T47D (cell line): ENCODE measurements around the gene CUTC.

ENCODE experiments used
- DNase-seq, 2 experiments: peaks; one replicate each; pipeline versions ENCODE4 v3.0.0 to v3.0.0-alpha.2; 2011 to 2012; ENCODE audit warnings: low read depth in 1 of 2, low spot score in 1 of 2
- JUND ChIP-seq: IDR thresholded peaks from 2 replicates; pipeline ENCODE4 v1.6.1; 2012; ENCODE audit warnings: low read depth
- in situ Hi-C: cut with HindIII; loops from 2 replicates; pipeline ENCODE4 v1.10.0; 2016; ENCODE audit warnings: low sequenced_read_pairs, low pct_unique_long_range_greater_than_20kb

CUTC gene, protein sequence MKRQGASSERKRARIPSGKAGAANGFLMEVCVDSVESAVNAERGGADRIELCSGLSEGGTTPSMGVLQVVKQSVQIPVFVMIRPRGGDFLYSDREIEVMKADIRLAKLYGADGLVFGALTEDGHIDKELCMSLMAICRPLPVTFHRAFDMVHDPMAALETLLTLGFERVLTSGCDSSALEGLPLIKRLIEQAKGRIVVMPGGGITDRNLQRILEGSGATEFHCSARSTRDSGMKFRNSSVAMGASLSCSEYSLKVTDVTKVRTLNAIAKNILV

DNA sequence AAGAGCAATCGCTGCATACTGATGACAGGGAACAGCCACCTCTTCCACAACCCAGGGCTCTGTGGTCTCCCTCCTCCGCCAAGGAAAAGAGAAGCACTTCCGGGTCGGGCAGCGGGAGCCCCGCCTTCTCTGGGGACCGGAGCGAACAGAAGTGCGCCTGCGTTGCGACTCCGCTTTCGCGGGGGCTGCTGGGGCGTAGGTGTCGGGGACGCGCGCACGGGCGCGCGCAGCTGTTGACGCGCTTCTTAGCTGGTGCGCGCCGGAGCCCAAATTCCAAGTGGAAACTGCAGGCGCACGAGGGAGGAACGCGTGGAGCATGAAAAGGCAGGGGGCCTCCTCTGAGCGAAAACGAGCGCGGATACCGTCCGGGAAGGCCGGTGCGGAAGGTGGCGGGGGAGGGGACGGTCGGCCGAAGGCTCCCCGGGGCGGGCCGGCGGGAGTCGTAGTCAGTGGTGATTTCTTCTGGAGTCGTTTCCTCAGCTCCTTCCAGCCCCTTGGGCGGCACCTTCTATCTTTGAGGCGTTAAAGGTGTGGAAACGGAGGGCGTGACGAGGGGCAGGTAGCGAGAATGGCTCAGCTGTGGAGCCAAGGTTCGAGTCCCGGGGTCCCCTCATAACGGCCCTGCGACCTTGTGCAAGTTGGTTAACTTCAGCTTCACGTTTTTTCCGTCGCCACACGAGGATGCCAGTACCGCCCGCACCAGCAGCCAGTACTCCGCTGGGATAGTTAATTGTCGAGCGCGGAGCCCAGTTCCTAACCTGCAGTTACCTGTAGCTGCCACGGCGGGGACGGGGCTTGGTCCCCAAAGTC lies at the start of gene CUTC, which contains the start of gene COX15:
Gene CUTC, plus strand, starts transcription at position 202 of the 810 bp plus-strand sequence. Its CDS starts 115 bp downstream, at position 317.
Gene COX15, minus strand, starts transcription at position 95 of the 810 bp plus-strand sequence. Its CDS starts 78 bp downstream, at position 17.
- in situ Hi-C loops, result no loop called here
- no peak for TF ChIP-seq JUND
- DNase-seq, result peak; percentile 77 to 99

DNA sequence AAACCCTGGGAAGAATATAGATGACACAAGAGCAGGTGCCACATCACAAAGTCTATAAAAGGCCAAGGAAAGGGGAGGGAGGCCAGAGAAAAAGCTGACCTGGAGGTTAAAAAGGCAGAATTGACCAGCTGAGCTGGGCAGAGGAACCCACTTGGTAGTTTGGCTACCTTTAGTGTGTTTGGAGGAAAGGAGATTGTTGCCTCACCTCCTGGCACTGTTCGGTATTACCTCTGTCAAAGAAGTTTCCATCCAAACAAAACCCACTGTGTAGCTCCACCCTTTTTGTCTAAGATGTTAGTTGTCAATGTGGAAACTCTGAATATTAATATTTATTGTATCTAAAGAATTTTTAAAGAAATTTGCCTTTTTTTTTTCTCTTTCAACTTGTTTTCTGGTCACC lies 49.3 kb upstream of the CUTC start:
- in situ Hi-C loops, result no loop called here
- DNase-seq, result peak in 1 of 2 experiments; percentile 63

DNA sequence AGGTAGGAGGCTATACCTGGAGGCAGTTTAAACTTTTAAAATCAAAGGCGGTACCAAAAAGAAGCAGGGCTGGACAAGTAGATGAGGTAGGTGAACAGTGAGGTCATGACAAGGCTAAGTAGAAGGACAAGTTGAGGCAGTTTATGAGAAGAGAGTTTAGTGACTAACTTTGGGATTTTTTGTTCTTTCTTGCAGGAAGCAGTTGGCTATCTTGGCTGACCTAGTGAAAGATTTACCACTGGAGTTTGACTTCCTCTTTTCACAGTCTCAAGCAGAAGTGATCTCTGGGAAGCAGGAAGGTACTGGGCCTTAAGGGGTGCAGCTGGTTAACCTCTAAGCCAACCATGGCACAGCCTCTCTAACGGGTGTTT lies 46.5 kb upstream of the CUTC start:
- no peak for TF ChIP-seq JUND
- DNase-seq, result no peak
- in situ Hi-C loops, result no loop called here

More for the DNA sequence above, 49.3 kb upstream of the CUTC start:
- TF ChIP-seq JUND, result no peak

DNA sequence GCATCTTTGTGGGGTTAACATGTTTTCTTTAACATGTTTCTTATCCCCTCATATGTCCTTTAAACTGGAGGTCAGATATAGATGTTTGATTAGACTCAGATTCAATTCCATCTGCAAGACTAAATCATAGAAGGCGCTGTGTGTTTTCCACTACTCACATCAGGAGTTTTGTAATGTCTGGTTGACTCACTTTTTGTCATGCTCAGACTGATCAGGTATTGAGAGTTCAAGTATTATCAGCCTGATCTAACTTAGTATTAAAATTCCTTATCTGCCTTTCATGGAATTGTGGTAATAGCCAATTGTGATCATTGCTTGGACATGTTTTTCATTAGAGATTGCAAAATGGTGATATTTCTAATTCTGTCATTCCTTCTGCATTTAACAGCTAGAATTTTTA lies 42.6 kb upstream of the CUTC start:
- in situ Hi-C loops, result no loop called here
- TF ChIP-seq JUND, result no peak
- DNase-seq, result no peak

DNA sequence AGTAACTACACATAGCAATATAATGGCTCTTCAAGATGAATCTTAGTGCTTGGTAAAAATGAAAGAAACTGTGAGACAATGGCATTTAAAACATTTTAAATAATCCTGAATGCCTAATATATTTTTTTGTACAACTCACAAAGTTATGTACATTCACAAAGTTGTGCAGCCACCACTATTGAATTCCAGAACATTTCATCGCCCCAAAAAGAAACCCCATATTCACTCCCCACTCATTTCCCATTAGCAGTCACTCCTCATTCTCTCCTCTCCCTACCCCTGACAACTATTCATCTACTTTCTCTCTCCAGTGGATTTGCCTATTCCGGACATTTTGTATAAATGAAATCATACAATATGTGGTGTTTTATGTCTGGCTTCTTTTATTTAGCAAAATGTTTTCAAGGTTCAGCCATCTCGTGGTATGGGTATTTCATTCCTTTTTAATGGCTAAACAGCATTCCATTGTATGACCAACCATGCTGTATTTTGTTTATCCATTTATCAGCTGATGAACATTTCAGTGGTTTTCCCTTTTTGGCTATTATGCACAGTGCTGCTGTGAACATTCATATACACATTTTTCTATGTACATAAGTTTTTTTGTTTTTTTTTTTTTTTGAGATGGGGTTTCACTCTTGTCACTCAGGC lies 38.0 kb upstream of the CUTC start:
- no peak for DNase-seq
- in situ Hi-C loops, result no loop called here

DNA sequence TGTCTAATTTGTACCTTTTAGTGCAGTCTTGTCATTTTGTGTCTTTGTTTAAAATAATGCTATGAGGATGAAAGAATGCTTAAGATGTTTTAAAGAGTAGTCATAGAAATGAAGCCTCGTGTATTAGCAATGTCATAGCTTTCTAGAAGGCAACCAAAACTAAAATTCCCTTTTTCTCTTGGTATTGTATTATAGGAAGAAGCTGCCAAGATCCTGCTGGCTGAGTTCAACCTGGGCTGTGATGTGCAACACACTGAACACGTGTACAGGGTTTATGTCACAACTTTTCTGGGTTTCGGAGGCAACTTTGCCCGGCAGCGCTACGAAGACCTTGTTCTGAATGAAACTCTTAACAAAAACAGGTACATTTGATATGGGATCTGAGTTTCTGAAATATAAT lies 36.3 kb upstream of the CUTC start:
- TF ChIP-seq JUND, result no peak
- DNase-seq, result no peak
- in situ Hi-C loops, result no loop called here

More for the DNA sequence above, 38.0 kb upstream of the CUTC start:
- TF ChIP-seq JUND, result no peak

DNA sequence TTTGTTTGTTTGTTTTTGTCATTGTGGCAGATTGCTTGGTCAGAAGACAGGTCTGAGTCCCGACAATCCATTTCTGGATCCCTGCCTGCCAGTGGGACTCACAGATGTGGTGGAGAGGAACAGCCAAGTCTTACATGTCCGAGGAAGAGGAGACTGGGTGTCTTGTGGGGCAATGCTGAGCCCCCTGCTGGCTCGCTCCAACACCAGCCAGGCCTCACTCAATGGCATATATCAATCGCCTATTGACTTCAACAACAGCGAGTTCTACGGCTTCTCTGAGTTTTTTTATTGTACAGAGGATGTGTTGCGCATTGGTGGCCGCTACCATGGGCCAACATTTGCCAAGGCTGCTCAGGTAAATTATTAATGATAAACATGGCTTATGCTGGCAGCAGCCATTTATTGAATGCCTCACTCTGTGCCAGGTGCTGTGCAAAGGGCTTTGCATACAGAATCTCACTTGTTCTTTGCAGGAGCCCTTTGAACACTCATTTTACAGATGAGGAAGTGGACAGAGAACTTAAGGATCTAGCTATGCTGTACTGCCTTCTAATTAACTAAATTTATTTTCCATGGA lies 33.4 kb upstream of the CUTC start:
- DNase-seq, result peak in 1 of 2 experiments; percentile 19
- TF ChIP-seq JUND, result no peak
- in situ Hi-C loops, result no loop called here

DNA sequence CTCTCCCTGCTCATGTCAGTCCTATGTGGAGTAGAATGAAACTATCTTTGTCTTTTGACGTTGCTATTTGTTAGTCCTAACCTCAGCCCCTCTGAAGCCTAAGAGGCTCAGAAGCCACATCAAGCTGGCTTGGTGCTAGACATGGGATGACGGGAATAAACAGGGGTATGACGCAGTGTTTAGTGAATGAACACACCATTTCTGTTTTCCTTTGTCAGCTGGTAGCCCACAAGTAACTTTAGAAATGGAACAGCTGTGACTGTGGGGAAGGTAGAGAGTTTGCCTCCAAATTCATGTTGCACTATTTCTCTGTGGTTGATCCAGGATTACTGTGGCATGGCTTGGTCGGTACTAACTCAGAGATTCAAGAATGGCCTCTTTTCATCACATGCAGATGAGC lies 31.4 kb upstream of the CUTC start:
- no peak for TF ChIP-seq JUND
- in situ Hi-C loops, result no loop called here
- no peak for DNase-seq

DNA sequence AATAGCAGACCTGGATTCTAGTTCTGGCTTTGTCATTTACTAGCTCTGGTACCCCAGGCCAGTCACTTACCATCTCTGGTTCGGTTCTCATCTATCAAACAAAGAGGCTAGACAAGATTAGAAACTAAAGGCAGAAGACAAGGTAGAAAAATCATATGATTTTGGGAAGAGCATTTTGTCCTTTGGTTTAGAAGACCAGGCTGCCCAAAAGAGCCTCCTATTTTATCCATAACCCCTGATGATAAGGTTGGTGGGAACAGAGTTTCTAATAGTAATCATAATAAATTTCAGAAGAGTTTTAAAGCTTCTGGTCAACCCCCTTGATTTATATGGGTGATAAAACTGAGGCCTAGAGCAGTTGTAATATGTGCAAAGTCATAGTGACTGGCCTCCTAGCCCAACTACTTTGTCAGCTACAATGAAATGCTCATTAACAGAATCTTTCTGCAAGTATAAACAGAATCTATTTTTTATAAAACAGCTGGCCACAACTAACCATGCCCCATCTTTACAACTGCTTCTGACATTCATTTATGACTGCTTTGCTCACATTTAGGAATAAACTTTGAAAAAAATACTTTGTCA lies 23.5 kb upstream of the CUTC start:
- in situ Hi-C loops, result no loop called here
- TF ChIP-seq JUND, result no peak
- no peak for DNase-seq

DNA sequence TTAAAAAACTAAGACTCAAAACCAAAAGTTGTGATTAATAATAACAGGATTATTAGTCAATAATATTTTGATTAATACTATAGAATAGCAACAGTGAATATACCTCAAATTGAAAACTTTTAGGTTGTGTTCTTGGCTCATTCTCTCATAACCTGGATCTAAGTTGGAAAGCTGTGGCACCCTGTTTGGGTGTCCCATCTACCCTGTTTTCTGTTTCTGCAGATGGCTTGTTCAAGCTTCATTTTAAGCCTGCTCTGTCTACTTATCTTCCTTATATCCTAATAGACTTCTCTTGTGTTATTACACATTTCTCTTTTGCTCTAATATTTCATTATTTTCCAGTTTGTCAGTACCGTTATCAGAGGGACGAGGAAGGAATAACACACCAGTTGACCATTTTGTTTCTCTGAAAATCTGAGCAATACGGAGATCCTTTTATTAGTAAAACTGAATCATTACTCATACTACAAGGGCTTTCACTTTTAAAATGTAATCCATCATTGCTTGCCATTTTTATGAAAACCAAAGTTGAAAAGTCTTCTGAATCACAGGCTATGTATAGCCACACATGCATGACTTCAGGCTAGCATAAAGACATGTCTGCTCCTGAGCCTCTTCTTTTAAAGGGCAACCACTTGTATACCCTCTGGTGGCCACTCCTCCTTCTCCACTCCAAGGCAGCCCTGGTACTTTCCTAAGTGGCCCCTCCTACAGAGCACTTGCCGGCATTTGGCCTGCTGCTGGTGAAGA lies 22.4 kb upstream of the CUTC start:
- in situ Hi-C loops, result no loop called here
- TF ChIP-seq JUND, result no peak

DNA sequence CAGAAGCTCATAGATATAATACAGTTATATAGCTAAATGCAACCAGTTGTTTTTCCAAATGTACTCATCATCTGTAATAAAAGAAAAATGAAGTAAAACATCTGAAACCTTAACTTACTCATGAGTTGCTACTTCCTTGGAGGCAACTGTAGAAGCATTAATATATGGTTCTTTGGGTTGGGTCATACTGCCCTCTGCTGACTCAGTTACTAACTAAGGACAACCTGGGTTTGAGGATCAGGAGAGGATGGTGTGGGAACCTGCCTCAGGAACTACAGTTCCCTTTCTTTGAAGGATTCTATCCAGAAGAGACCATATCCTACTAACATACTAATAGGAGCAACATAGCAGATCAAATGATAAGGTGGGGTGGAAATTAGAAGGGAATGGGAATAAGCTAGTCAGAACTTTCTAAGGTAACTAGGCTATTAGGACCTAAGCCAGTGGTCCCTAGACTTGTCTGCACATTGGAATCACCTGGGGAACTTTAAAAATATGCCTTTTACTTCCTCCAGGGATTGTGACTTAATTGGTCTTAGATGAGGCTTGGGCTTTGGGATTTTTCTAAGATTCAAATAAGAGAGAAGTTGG lies 20.8 kb upstream of the CUTC start:
- in situ Hi-C loops, result no loop called here
- no peak for TF ChIP-seq JUND
- DNase-seq, result peak; percentile 23 to 76

More for the DNA sequence above, 22.4 kb upstream of the CUTC start:
- DNase-seq, result no peak
